ENCODE data around the gene PAFAH1B2. TPM values are rescaled to one million over a fixed set of nuclear protein-coding genes. Genes with fewer than 3 reads are reported as not detected.

Gene PAFAH1B2
- total RNA-seq, 1 donor from 2014 or later: 226 TPM

DNA sequence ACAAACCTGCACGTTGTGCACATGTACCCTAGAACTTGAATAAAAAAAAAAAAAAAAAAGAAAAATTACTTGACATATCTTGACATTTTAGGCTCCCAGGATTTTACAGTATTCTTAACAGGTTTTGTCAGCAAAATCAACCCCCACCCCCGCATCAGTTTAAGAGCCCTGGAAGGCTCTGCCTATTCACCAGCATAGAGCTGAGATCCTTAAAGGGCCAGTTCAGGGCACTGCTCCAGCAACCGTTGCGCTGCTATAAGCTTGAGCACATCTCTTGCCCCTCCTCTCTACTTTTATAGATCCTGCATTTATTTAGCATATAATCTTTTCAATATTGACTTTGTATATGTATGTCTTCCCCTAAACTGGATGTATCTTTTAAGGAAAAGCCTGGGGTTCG lies 697 bp upstream of the PAFAH1B2 start:
- Histone ChIP-seq H3K4me3 (ENCODE audit: low read depth, low read length) (peak overlapping the region; percentile 58), H3K36me3 (ENCODE audit: control insufficient read depth, insufficient read depth, low read length) (peaks cover 6% of the 10 kb centered on the region), H3K27me3 (ENCODE audit: control insufficient read depth, insufficient read depth, low read length) (no peaks in the 10 kb centered on the region)
- DNase-seq (ENCODE audit: low read depth): peak; percentile 55
- TF ChIP-seq, protein P1, sequence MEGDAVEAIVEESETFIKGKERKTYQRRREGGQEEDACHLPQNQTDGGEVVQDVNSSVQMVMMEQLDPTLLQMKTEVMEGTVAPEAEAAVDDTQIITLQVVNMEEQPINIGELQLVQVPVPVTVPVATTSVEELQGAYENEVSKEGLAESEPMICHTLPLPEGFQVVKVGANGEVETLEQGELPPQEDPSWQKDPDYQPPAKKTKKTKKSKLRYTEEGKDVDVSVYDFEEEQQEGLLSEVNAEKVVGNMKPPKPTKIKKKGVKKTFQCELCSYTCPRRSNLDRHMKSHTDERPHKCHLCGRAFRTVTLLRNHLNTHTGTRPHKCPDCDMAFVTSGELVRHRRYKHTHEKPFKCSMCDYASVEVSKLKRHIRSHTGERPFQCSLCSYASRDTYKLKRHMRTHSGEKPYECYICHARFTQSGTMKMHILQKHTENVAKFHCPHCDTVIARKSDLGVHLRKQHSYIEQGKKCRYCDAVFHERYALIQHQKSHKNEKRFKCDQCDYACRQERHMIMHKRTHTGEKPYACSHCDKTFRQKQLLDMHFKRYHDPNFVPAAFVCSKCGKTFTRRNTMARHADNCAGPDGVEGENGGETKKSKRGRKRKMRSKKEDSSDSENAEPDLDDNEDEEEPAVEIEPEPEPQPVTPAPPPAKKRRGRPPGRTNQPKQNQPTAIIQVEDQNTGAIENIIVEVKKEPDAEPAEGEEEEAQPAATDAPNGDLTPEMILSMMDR (IDR thresholded peaks at IDR 0.05; ENCODE audit: insufficient read depth, low read length, severe bottlenecking): no peak
- no peak for FAIRE-seq

DNA sequence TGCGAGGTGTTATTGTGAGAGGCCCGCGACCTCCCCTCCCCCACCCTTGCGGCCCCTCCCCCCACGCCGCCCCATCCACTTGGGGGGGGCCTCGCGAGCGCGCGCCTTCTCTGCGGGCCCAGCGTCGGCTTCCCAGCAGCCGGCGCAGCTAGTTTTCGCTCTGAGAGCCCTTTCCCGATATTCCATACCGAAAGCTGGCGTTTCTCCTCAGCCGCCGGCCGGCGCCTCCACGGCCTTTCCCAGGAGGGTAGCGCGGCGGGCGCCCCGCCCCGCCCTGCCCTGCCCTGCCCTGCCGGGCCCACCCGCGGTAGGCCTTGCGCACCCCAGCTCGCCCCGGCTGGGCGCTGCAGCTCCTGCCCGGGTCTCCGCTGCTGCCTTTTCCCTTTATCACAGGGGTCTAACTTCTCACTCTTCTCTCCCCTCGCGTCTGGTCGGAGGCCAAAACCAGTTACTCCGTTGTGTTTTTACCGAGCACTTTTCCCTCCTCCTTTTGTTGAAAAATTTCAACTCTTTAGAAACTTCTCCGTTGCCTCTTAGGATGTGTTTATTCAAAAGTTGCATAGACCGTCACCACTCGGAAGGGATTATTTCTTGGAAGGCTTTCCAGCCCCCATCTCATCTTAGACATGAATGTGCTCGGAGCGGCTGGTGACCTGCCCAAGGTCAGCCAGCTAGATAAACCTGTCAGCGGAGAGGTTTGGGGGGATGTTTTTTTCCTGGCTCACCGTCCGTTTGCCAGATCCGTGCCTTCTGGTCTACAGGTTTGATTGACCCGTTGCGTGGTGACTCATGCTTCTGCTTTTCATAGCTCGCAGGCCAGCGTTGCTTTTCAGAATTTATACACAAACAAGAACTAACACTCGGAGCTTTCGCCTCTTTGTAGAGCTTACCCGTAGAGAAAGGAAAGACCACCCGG lies 648 bp downstream of the PAFAH1B2 start:
- DNase-seq (ENCODE audit: low read depth) (peak; percentile 74), FAIRE-seq (no peak)
- TF ChIP-seq, protein P1 (IDR thresholded peaks at IDR 0.05; ENCODE audit: insufficient read depth, low read length, severe bottlenecking): no peak
- Histone ChIP-seq H3K27me3 (ENCODE audit: control insufficient read depth, insufficient read depth, low read length) (no peaks in the 10 kb centered on the region), H3K36me3 (ENCODE audit: control insufficient read depth, insufficient read depth, low read length) (peaks cover 8% of the 10 kb centered on the region), H3K4me3 (ENCODE audit: low read depth, low read length) (peak overlapping the region; percentile 58)

DNA sequence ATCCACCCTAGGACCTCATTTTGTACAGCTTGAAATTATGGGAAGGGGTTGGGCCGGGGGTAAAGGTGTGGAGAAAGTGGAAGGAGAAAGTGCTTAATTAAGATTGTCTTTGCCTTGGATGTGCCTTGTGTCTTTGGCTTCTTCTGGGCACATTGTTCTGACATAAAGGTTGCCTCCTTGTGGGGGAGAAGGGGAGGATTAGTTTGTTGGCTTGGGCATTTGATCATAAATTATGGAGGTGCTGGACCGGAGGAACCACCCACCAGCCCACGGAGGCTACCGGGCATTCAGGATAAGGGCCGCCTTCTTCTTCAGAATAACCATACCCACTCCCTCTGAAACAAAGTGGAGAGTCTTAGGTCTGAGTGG lies 1.3 kb downstream of the PAFAH1B2 start:
- DNase-seq (ENCODE audit: low read depth) (peak; percentile 33), FAIRE-seq (no peak)
- TF ChIP-seq, protein P1 (IDR thresholded peaks at IDR 0.05; ENCODE audit: insufficient read depth, low read length, severe bottlenecking): peak; percentile 2
- peaks cover 8% of the 10 kb centered on the region for H3K36me3 ChIP-seq (ENCODE audit: control insufficient read depth, insufficient read depth, low read length)
- peak overlapping the region; percentile 58 for H3K4me3 ChIP-seq (ENCODE audit: low read depth, low read length)
- no peaks in the 10 kb centered on the region for H3K27me3 ChIP-seq (ENCODE audit: control insufficient read depth, insufficient read depth, low read length)

DNA sequence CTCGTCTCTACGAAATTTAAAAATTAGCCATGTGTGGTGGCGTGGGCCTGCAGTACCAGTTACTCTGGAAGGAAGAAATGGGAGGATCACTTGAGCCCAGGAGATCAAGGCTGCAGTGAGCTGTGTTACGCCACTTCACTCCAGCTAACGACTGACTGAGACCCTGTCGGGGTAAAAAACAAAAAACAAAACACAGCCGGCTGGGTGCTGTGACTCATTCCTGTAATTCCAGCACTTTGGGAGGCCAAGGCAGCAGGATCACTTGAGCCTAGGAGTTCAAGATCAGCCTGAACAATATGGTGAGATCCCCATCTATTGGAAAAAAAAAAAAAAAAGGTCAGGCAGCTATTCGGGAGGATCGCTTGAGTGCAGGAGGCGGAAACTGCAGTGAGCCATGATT lies 2.4 kb downstream of the PAFAH1B2 start:
- DNase-seq (ENCODE audit: low read depth) (no peak), FAIRE-seq (no peak)
- H3K4me3 ChIP-seq (ENCODE audit: low read depth, low read length): no peak overlapping the region
- TF ChIP-seq, protein P1 (IDR thresholded peaks at IDR 0.05; ENCODE audit: insufficient read depth, low read length, severe bottlenecking): no peak
- H3K36me3 ChIP-seq (ENCODE audit: control insufficient read depth, insufficient read depth, low read length): peaks cover 8% of the 10 kb centered on the region
- H3K27me3 ChIP-seq (ENCODE audit: control insufficient read depth, insufficient read depth, low read length): no peaks in the 10 kb centered on the region

DNA sequence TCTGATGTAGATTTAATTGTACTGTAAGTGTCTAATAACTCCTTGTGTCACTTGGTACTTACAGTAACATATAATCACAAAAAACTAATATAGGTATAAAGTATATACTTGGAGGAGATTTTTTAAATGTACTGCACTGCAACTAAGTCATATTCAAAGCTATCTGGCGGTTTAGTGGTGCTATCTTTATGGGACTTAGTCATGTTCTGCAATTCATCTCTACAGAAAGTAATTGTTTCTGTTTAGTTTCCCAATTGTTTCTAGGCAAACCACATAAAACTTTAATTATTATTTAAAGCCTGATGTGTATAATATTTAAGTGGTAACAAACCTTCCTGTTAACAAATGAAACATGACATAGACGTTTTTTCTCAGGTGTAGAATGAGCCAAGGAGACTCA lies 8.0 kb downstream of the PAFAH1B2 start:
- Histone ChIP-seq H3K4me3 (ENCODE audit: low read depth, low read length) (no peak overlapping the region), H3K27me3 (ENCODE audit: control insufficient read depth, insufficient read depth, low read length) (no peaks in the 10 kb centered on the region), H3K36me3 (ENCODE audit: control insufficient read depth, insufficient read depth, low read length) (peaks cover 7% of the 10 kb centered on the region)
- DNase-seq (ENCODE audit: low read depth) (no peak), FAIRE-seq (no peak)
- TF ChIP-seq, protein P1 (IDR thresholded peaks at IDR 0.05; ENCODE audit: insufficient read depth, low read length, severe bottlenecking): no peak
